Measurements from ENCODE around the gene RNF38. TPM values are rescaled to one million over a fixed set of nuclear protein-coding genes. Genes with fewer than 3 reads are reported as not detected.
"Not testable (repeated sequence)": the region's sequence is repeated elsewhere in the genome, so short reads cannot be mapped to it uniquely, and the experiment has no call there.

RNF38 gene
- polyA plus RNA-seq, 1 of the 3 experiments (the other 2 are of a cell fraction) = 9.5 TPM

DNA sequence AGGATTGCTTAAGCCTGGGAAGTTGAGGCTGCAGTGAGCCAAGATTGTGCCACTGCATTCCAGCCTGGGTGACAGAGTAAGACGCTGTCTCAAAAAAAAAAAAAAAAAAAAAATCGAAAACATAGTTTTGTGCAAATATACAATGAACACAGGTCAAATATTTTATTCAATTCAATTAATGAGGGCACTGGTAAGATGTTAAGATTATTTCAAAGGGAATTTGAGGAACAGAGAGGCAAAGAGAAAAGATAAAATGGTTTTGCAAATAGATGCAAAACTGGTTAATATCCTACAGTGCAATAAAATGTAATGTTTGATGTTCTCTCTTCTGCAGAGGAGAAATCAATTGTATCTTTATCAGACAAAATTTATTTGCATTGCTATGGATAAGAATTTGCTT, 102.3 kb downstream of the RNF38 start:
- ChIA-PET POLR2A (no interaction called here), CTCF (no interaction called here)
- TF ChIP-seq TCF12 (IDR thresholded peaks at IDR 0.05) (no peak), CTCF (IDR thresholded peaks at IDR 0.05) (no peak), REST (IDR thresholded peaks at IDR 0.05; ENCODE audit: low read depth, low read length) (no peak), ZBTB33 (IDR thresholded peaks at IDR 0.05; ENCODE audit: borderline replicate concordance, low read depth) (no peak), NFIC (IDR thresholded peaks at IDR 0.05; ENCODE audit: borderline replicate concordance) (no peak), TAF1 (IDR thresholded peaks at IDR 0.05; ENCODE audit: borderline replicate concordance, low read depth, low read length) (no peak), ELF1 (IDR thresholded peaks at IDR 0.05) (no peak), CHD2 (IDR thresholded peaks at IDR 0.05; ENCODE audit: low read length, partially characterized antibody) (no peak), FOXJ3 (CRISPR knock-in tag; IDR thresholded peaks at IDR 0.05) (no peak), SMC3 (IDR thresholded peaks at IDR 0.05; ENCODE audit: low read depth, low read length) (no peak), TEAD4 (IDR thresholded peaks at IDR 0.05; ENCODE audit: borderline replicate concordance, insufficient read depth) (no peak)
- 91% methylated on average over 2 of the region's 2 CpGs for WGBS (ENCODE audit: low lambda C conversion rate)
- H3K4me1 ChIP-seq (ENCODE audit: control insufficient read depth in 1 of 2, insufficient read depth in 2 of 2, low read depth in 1 of 2, low read length in 1 of 2) = no peaks in the 10 kb centered on the region
- H3F3A ChIP-seq (replicated peaks; ENCODE audit: insufficient read depth) = no peaks in the 10 kb centered on the region
- no peaks in the 10 kb centered on the region for H3K9me3 ChIP-seq
- H3K36me3 ChIP-seq (replicated peaks in 1 of 2; ENCODE audit: control insufficient read depth in 1 of 2, insufficient read depth in 2 of 2, low read length in 1 of 2) = no peaks in the 10 kb centered on the region
- H3K27me3 ChIP-seq (ENCODE audit: insufficient read depth) = no peaks in the 10 kb centered on the region
- H3K9ac ChIP-seq = no peak overlapping the region
- H3K27ac ChIP-seq (ENCODE audit: low read depth in 2 of 2, low read length in 1 of 2) = no peak overlapping the region
- H3K4me3 ChIP-seq (ENCODE audit: low read depth in 2 of 2, low read length in 1 of 2) = no peak overlapping the region
- H3K4me2 ChIP-seq = no peak overlapping the region
- H2AFZ ChIP-seq (ENCODE audit: low read depth) = no peak overlapping the region
- no peak for DNase-seq
- no peaks in the 10 kb centered on the region for H3K9me2 ChIP-seq
- no peaks in the 10 kb centered on the region for H3K79me2 ChIP-seq (ENCODE audit: insufficient read depth)
- H4K20me1 ChIP-seq (ENCODE audit: insufficient read depth) = no peaks in the 10 kb centered on the region

- POLR2A ChIA-PET; H3K79me2 ChIP-seq (ENCODE audit: insufficient read depth); CTCF ChIA-PET; H3K27ac ChIP-seq (ENCODE audit: low read depth in 2 of 2, low read length in 1 of 2); H3K36me3 ChIP-seq (replicated peaks in 1 of 2; ENCODE audit: control insufficient read depth in 1 of 2, insufficient read depth in 2 of 2, low read length in 1 of 2); H4K20me1 ChIP-seq (ENCODE audit: insufficient read depth); H3K9me2 ChIP-seq; H3K4me1 ChIP-seq (ENCODE audit: control insufficient read depth in 1 of 2, insufficient read depth in 2 of 2, low read depth in 1 of 2, low read length in 1 of 2); H3K9me3 ChIP-seq; H2AFZ ChIP-seq (ENCODE audit: low read depth); H3K9ac ChIP-seq; H3K4me3 ChIP-seq (ENCODE audit: low read depth in 2 of 2, low read length in 1 of 2); H3F3A ChIP-seq (replicated peaks; ENCODE audit: insufficient read depth); H3K4me2 ChIP-seq; H3K27me3 ChIP-seq (ENCODE audit: insufficient read depth); DNase-seq: not testable (repeated sequence)
- 92% methylated on average over 3 of the region's 3 CpGs for WGBS (ENCODE audit: low lambda C conversion rate)
Measured at GRCh38 chr9:36294996-36295395, 105.1 kb downstream of the RNF38 start.
